ENCODE measurements around the gene UPK3B.
"Not testable (repeated sequence)": the region's sequence is repeated elsewhere in the genome, so short reads cannot be mapped to it uniquely, and the experiment has no call there.

UPK3B gene

GRCh38 chr7:76514926-76515771, 4.8 kb downstream of the UPK3B start:
- no peak for FAIRE-seq

GRCh38 chr7:76515999-76516443, 5.7 kb downstream of the UPK3B start:
- no peak for FAIRE-seq

GRCh38 chr7:76516932-76517331, 6.6 kb downstream of the UPK3B start:
- FAIRE-seq = not testable (repeated sequence)

GRCh38 chr7:76526183-76526582, 15.8 kb downstream of the UPK3B start:
- not testable (repeated sequence) for FAIRE-seq

GRCh38 chr7:76531643-76532042, 21.3 kb downstream of the UPK3B start:
- not testable (repeated sequence) for FAIRE-seq

- not testable (repeated sequence) for FAIRE-seq
These were observed 32.8 kb downstream of the UPK3B start, which contains the start of gene SPDYE16 for GRCh38 chr7:76543197-76543596. TSS of gene SPDYE16 (minus strand) at chr7:76543297. CDS start at chr7:76541459, 1,838 bp downstream.

GRCh38 chr7:76549025-76549854, 38.9 kb downstream of the UPK3B start:
- FAIRE-seq = not testable (repeated sequence)

GRCh38 chr7:76549855-76550248, 39.5 kb downstream of the UPK3B start:
- not testable (repeated sequence) for FAIRE-seq

- not testable (repeated sequence) for FAIRE-seq
These were observed 41.6 kb downstream of the UPK3B start for GRCh38 chr7:76551992-76552391.

GRCh38 chr7:76559685-76560084, 49.3 kb downstream of the UPK3B start:
- not testable (repeated sequence) for FAIRE-seq

- FAIRE-seq = not testable (repeated sequence)
These were observed 49.8 kb downstream of the UPK3B start for GRCh38 chr7:76560157-76560556.

GRCh38 chr7:76561342-76561741, 51.0 kb downstream of the UPK3B start:
- not testable (repeated sequence) for FAIRE-seq

- FAIRE-seq = not testable (repeated sequence)
These were observed 54.6 kb downstream of the UPK3B start for GRCh38 chr7:76565001-76565400.
